Ishikawa (cell line): ENCODE data around the gene PTPRN2.

Experiments used
- CEBPB ChIP-seq: IDR thresholded peaks from 2 replicates; pipeline ENCODE4 v1.6.1; 2012
- EP300 ChIP-seq: IDR thresholded peaks from 2 replicates; pipeline ENCODE4 v1.6.1; 2012; ENCODE audit warnings: borderline replicate concordance
- FOXM1 ChIP-seq: IDR thresholded peaks from 2 replicates; pipeline ENCODE4 v1.6.1; 2012; ENCODE audit warnings: low read depth, borderline replicate concordance
- MAX ChIP-seq: IDR thresholded peaks from 2 replicates; pipeline ENCODE4 v1.6.1; 2012
- NFIC ChIP-seq: IDR thresholded peaks from 2 replicates; pipeline ENCODE4 v1.6.1; 2012
- RAD21 ChIP-seq: IDR thresholded peaks from 2 replicates; pipeline ENCODE4 v1.6.1; 2012; ENCODE audit warnings: low read depth
- REST ChIP-seq: IDR thresholded peaks from 2 replicates; pipeline ENCODE4 v1.6.1; 2012; ENCODE audit warnings: low read depth, mild to moderate bottlenecking
- ZBTB7A ChIP-seq: IDR thresholded peaks from 2 replicates; pipeline ENCODE4 v1.6.1; 2012; ENCODE audit warnings: low read depth

GRCh38 chr7:157859915-157860314 is 727.7 kb downstream of the PTPRN2 start:
- TF ChIP-seq EP300 (no peak), CEBPB (no peak), REST (no peak), RAD21 (no peak), NFIC (no peak), ZBTB7A (no peak), FOXM1 (no peak), MAX (no peak)
